HEK293 (cell line): Measurements from ENCODE around the gene PGR.

ENCODE experiments used
- CTCF ChIA-PET: fragments of 350-600 bp; formaldehyde crosslinking; extraction: SDS; loops from one replicate; lab custom pipeline; 2021; ENCODE audit warnings: antibody characterized with exemption; lab: Yijun Ruan, JAX
- POLR2A ChIA-PET: fragments of 300-600 bp; formaldehyde crosslinking; extraction: SDS; loops from one replicate; lab custom pipeline; 2020; ENCODE audit warnings: antibody characterized with exemption, inconsistent platforms; lab: Yijun Ruan, JAX
- H3K27ac ChIP-seq: fragments of 200-500 bp; sonication (Bioruptor generic); 2 replicates; pipeline ENCODE4 v1.5.1; 2014; ENCODE audit warnings: low read depth, low read length, control low read depth, inconsistent platforms; ENCODE audit errors: extremely low read depth
- H3K36me3 ChIP-seq, 2 experiments: fragments of 200-500 bp in 1 of 2; sonication (Bioruptor generic) in 1 of 2; 1 replicate in 1 of 2; 2 replicates in 1 of 2; pipeline ENCODE4 v1.5.1; 2014 to 2017; ENCODE audit warnings: inconsistent platforms in 2 of 2, low read length in 2 of 2; ENCODE audit not compliant: control insufficient read depth in 2 of 2, insufficient read depth in 1 of 2
- H3K4me1 ChIP-seq: fragments of 200-500 bp; sonication (Bioruptor generic); 2 replicates; pipeline ENCODE4 v1.5.1; 2014; ENCODE audit warnings: mild to moderate bottlenecking, low read length, inconsistent platforms; ENCODE audit not compliant: control insufficient read depth, insufficient read depth
- H3K4me3 ChIP-seq: 2 replicates; pipeline ENCODE4 v1.5.1; 2011; ENCODE audit warnings: low read depth, mild to moderate bottlenecking, control low read depth, low read length, moderate library complexity
- H3K9me3 ChIP-seq: fragments of 200-500 bp; sonication (Bioruptor generic); 2 replicates; pipeline ENCODE4 v1.5.1; 2014; ENCODE audit warnings: low read depth, low read length, inconsistent platforms; ENCODE audit not compliant: control insufficient read depth, insufficient read depth
- GLIS1 ChIP-seq: fragments of 450-650 bp; formaldehyde crosslinking; IDR thresholded peaks from 2 replicates; pipeline ENCODE4 v1.5.1; 2016; ENCODE audit warnings: missing biosample characterization, missing genetic modification characterization
- GLIS2 ChIP-seq: fragments of 450-650 bp; formaldehyde crosslinking; IDR thresholded peaks from 2 replicates; pipeline ENCODE4 v1.5.1; 2016; ENCODE audit warnings: missing biosample characterization, missing genetic modification characterization
- HIC1 ChIP-seq: fragments of 450-650 bp; formaldehyde crosslinking; IDR thresholded peaks from 2 replicates; pipeline ENCODE4 v1.5.1; 2016; ENCODE audit warnings: missing biosample characterization, missing genetic modification characterization
- HOXA7 ChIP-seq: sonication (generic); formaldehyde crosslinking; IDR thresholded peaks from 2 replicates; pipeline ENCODE4 v1.8.1; 2022; ENCODE audit warnings: missing genetic modification reagents, borderline replicate concordance
- KLF9 ChIP-seq: fragments of 450-650 bp; formaldehyde crosslinking; IDR thresholded peaks from 2 replicates; pipeline ENCODE4 v1.5.1; 2016; ENCODE audit warnings: missing biosample characterization, missing genetic modification characterization, low read depth
- PBX3 ChIP-seq: sonication (generic); formaldehyde crosslinking; IDR thresholded peaks from 2 replicates; pipeline ENCODE4 v1.8.1; 2022; ENCODE audit warnings: mild to moderate bottlenecking, moderate library complexity, missing genetic modification reagents
- SP2 ChIP-seq: fragments of 450-650 bp; formaldehyde crosslinking; IDR thresholded peaks from 2 replicates; pipeline ENCODE4 v1.5.1; 2016; ENCODE audit warnings: missing biosample characterization, missing genetic modification characterization
- SP3 ChIP-seq: fragments of 450-650 bp; formaldehyde crosslinking; IDR thresholded peaks from 2 replicates; pipeline ENCODE4 v1.5.1; 2016; ENCODE audit warnings: missing biosample characterization, missing genetic modification characterization
- ZBTB20 ChIP-seq: fragments of 450-650 bp; formaldehyde crosslinking; IDR thresholded peaks from 2 replicates; pipeline ENCODE4 v1.5.1; 2016; ENCODE audit warnings: missing biosample characterization, missing genetic modification characterization
- ZBTB26 ChIP-seq: fragments of 450-650 bp; formaldehyde crosslinking; optimal IDR thresholded peaks from 2 replicates; pipeline ENCODE3; 2016; ENCODE audit warnings: missing biosample characterization, mild to moderate bottlenecking, missing genetic modification characterization
- ZIC2 ChIP-seq: fragments of 450-650 bp; formaldehyde crosslinking; IDR thresholded peaks from 2 replicates; pipeline ENCODE4 v1.5.1; 2016; ENCODE audit warnings: missing biosample characterization, missing genetic modification characterization
- ZNF335 ChIP-seq: fragments of 450-650 bp; formaldehyde crosslinking; conservative IDR thresholded peaks from 2 replicates; pipeline ENCODE4 v1.5.1; 2016; ENCODE audit warnings: missing biosample characterization, missing genetic modification characterization
- ZNF561 ChIP-seq: fragments of 450-650 bp; IDR thresholded peaks from 2 replicates; pipeline ENCODE4 v1.5.1; 2018; ENCODE audit warnings: missing biosample characterization, missing genetic modification characterization, borderline replicate concordance
- ZNF629 ChIP-seq: fragments of 450-650 bp; formaldehyde crosslinking; IDR thresholded peaks from 2 replicates; pipeline ENCODE4 v1.5.1; 2017; ENCODE audit warnings: missing biosample characterization, missing genetic modification characterization
- ZNF660 ChIP-seq: fragments of 450-650 bp; IDR thresholded peaks from 2 replicates; pipeline ENCODE4 v1.5.1; 2018; ENCODE audit warnings: missing biosample characterization, mild to moderate bottlenecking, missing genetic modification characterization
- ZNF677 ChIP-seq: fragments of 450-650 bp; IDR thresholded peaks from 2 replicates; pipeline ENCODE4 v1.5.0; 2018; ENCODE audit warnings: missing biosample characterization, mild to moderate bottlenecking, missing genetic modification characterization, moderate library complexity
- ZNF776 ChIP-seq: fragments of 450-650 bp; formaldehyde crosslinking; IDR thresholded peaks from 2 replicates; pipeline ENCODE4 v1.5.0; 2017; ENCODE audit warnings: missing biosample characterization, missing genetic modification characterization, borderline replicate concordance
- ZNF777 ChIP-seq: fragments of 450-650 bp; formaldehyde crosslinking; IDR thresholded peaks from 2 replicates; pipeline ENCODE4 v1.5.1; 2017; ENCODE audit warnings: missing biosample characterization, missing genetic modification characterization, borderline replicate concordance

PGR gene

GRCh38 chr11:101128571-101129202 is 926 bp downstream of the PGR start:
- no peak overlapping the region for H3K27ac ChIP-seq
- 0 out of 2 replicates have a peak, but pooled peaks have one; percentile 17 for TF ChIP-seq GLIS2
- TF ChIP-seq HOXA7 (CRISPR knock-in tag): no peak
- no peaks in the 10 kb centered on the region for H3K9me3 ChIP-seq
- peak overlapping the region; percentile 55 for H3K4me3 ChIP-seq
- H3K36me3 ChIP-seq: no peaks in the 10 kb centered on the region
- CTCF ChIA-PET: interaction anchor here (0.6 kb wide), 1 partner anchor 139 kb away, joined by 3 read pairs; no protein-coding TSS in a partner anchor
- H3K4me1 ChIP-seq: no peaks in the 10 kb centered on the region
- POLR2A ChIA-PET: interaction anchor here (0.6 kb wide), 1 partner anchor 991 kb away, joined by 3 read pairs; no protein-coding TSS in a partner anchor

GRCh38 chr11:101127699-101128570 is 1.7 kb downstream of the PGR start:
- peak overlapping the region; percentile 19; the same call in 1 of the 2 replicates for H3K27ac ChIP-seq
- H3K4me1 ChIP-seq: no peaks in the 10 kb centered on the region
- ChIA-PET POLR2A (interaction anchor here (0.6 kb wide), 1 partner anchor 992 kb away, joined by 3 read pairs; no protein-coding TSS in a partner anchor), CTCF (interaction anchor here (0.6 kb wide), 1 partner anchor 138 kb away, joined by 3 read pairs; no protein-coding TSS in a partner anchor)
- no peaks in the 10 kb centered on the region for H3K36me3 ChIP-seq
- H3K4me3 ChIP-seq: peak overlapping the region; percentile 55
- TF ChIP-seq SP2: peak; percentile 16; the same call in 1 of the 2 replicates
- TF ChIP-seq GLIS1: peak; percentile 33; the same call in 1 of the 2 replicates
- no peak for TF ChIP-seq ZNF561
- TF ChIP-seq ZNF677 (tag by site-specific recombination): no peak
- peak; percentile 83; the same call in 1 of the 2 replicates for TF ChIP-seq ZNF777 (tag by site-specific recombination)
- no peak for TF ChIP-seq HIC1
- peak; percentile 50; the same call in 1 of the 2 replicates for TF ChIP-seq ZBTB20
- 0 out of 2 replicates have a peak, but pooled peaks have one; percentile 40 for TF ChIP-seq PBX3 (CRISPR knock-in tag)
- peak; percentile 77 for TF ChIP-seq GLIS2
- TF ChIP-seq ZBTB26: peak; percentile 67
- TF ChIP-seq SP3 (tag by site-specific recombination): 0 out of 2 replicates have a peak, but pooled peaks have one; percentile 29
- TF ChIP-seq ZNF776 (tag by site-specific recombination): no peak
- TF ChIP-seq, all 188 proteins: peak for 8
- no peaks in the 10 kb centered on the region for H3K9me3 ChIP-seq

GRCh38 chr11:101127197-101127698 is 2.4 kb downstream of the PGR start:
- Histone ChIP-seq H3K36me3 (no peaks in the 10 kb centered on the region), H3K4me3 (peak overlapping the region; percentile 55), H3K9me3 (no peaks in the 10 kb centered on the region), H3K27ac (peak overlapping the region; percentile 19; the same call in 1 of the 2 replicates), H3K4me1 (no peaks in the 10 kb centered on the region)
- ChIA-PET POLR2A (no interaction called here), CTCF (no interaction called here)
- TF ChIP-seq ZNF629 (tag by site-specific recombination): no peak
- peak; percentile 56; the same call in 1 of the 2 replicates for TF ChIP-seq PBX3 (CRISPR knock-in tag)
- TF ChIP-seq ZNF335 (tag by site-specific recombination): 0 out of 2 replicates have a peak, but pooled peaks have one; percentile 0
- TF ChIP-seq KLF9 (tag by site-specific recombination): peak; percentile 20; the same call in 1 of the 2 replicates
- TF ChIP-seq ZNF660 (tag by site-specific recombination): no peak
- 0 out of 2 replicates have a peak, but pooled peaks have one; percentile 59 for TF ChIP-seq ZBTB20
- TF ChIP-seq ZIC2 (tag by site-specific recombination): 0 out of 2 replicates have a peak, but pooled peaks have one; percentile 27
